ENCODE data around the gene MED13L. TPM values are rescaled to one million over a fixed set of nuclear protein-coding genes. Genes with fewer than 3 reads are reported as not detected.
A peak's percentile ranks its signal among the peaks of the same experiment; 100 is the strongest.

MED13L gene
- total and polyA plus RNA-seq, 2 donors (not counting 1 experiment from before 2014, with no cell fraction given), result 56.5 to 97.3 TPM

DNA sequence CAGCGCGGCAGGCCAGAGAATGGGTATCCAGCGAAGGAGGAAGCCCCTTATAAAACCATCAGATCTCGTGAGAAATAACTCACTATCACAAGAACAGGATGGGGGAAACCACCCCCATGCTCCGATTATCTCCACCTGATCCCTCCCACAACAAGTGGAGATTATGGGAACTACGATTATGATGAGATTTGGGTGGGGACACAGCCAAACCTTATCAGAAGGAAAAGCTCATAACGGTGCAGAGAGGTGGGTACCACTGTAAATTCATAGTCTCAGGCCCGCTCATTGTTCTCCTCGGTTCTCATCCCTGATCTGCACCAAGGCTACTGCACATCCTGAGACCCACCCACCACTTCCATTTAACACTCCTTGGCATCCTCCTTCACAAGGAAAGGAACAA lies 326.5 kb downstream of the MED13L start:
- Histone ChIP-seq H3K36me3 (ENCODE audit: control insufficient read depth, insufficient read depth, low read length) (no peaks in the 10 kb centered on the region), H3K9ac (ENCODE audit: insufficient read depth, low read length) (no peak overlapping the region), H3K9me3 (ENCODE audit: control insufficient read depth, insufficient read depth, low read depth, low read length) (no peaks in the 10 kb centered on the region), H3K4me2 (ENCODE audit: extremely low read depth, insufficient read depth, low read length) (no peak overlapping the region), H3K4me1 (ENCODE audit: control insufficient read depth, extremely low read depth, insufficient read depth, low read length) (no peaks in the 10 kb centered on the region), H3K4me3 (replicated peaks in 1 of 4; ENCODE audit: control extremely low read depth in 1 of 4, insufficient read depth in 1 of 4, low read depth in 3 of 4, low read length in 4 of 4) (no peak overlapping the region), H3K27me3 (ENCODE audit: control insufficient read depth, insufficient read depth, low read length) (no peaks in the 10 kb centered on the region), H4K20me1 (ENCODE audit: control insufficient read depth, extremely low read depth, insufficient read depth, low read length) (no peaks in the 10 kb centered on the region), H3K79me2 (ENCODE audit: control insufficient read depth, insufficient read depth, low read length) (no peaks in the 10 kb centered on the region), H2AFZ (ENCODE audit: low read length) (no peak overlapping the region), H3K27ac (ENCODE audit: insufficient read depth, low read length) (no peak overlapping the region)
- DNase-seq (ENCODE audit: low read depth in 2 of 2), result no peak
- TF ChIP-seq, protein P1, sequence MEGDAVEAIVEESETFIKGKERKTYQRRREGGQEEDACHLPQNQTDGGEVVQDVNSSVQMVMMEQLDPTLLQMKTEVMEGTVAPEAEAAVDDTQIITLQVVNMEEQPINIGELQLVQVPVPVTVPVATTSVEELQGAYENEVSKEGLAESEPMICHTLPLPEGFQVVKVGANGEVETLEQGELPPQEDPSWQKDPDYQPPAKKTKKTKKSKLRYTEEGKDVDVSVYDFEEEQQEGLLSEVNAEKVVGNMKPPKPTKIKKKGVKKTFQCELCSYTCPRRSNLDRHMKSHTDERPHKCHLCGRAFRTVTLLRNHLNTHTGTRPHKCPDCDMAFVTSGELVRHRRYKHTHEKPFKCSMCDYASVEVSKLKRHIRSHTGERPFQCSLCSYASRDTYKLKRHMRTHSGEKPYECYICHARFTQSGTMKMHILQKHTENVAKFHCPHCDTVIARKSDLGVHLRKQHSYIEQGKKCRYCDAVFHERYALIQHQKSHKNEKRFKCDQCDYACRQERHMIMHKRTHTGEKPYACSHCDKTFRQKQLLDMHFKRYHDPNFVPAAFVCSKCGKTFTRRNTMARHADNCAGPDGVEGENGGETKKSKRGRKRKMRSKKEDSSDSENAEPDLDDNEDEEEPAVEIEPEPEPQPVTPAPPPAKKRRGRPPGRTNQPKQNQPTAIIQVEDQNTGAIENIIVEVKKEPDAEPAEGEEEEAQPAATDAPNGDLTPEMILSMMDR (conservative IDR thresholded peaks at IDR 0.05 in 1 of 2, IDR thresholded peaks at IDR 0.05 in 1 of 2; ENCODE audit: low read depth in 1 of 2, low read length in 2 of 2), result no peak
- no peak for TF ChIP-seq EZH2 (IDR thresholded peaks at IDR 0.05; ENCODE audit: low read length, missing control alignments)

- no peaks in the 10 kb centered on the region for H3K36me3 ChIP-seq (ENCODE audit: control insufficient read depth, insufficient read depth, low read length)
- no peaks in the 10 kb centered on the region for H3K79me2 ChIP-seq (ENCODE audit: control insufficient read depth, insufficient read depth, low read length)
- no peak for TF ChIP-seq EZH2 (IDR thresholded peaks at IDR 0.05; ENCODE audit: low read length, missing control alignments)
- TF ChIP-seq, protein P1 (conservative IDR thresholded peaks at IDR 0.05 in 1 of 2, IDR thresholded peaks at IDR 0.05 in 1 of 2; ENCODE audit: low read depth in 1 of 2, low read length in 2 of 2), result no peak
- no peak for DNase-seq (ENCODE audit: low read depth in 2 of 2)
- no peak overlapping the region for H3K9ac ChIP-seq (ENCODE audit: insufficient read depth, low read length)
- no peak overlapping the region for H3K4me3 ChIP-seq (replicated peaks in 1 of 4; ENCODE audit: control extremely low read depth in 1 of 4, insufficient read depth in 1 of 4, low read depth in 3 of 4, low read length in 4 of 4)
- H3K9me3 ChIP-seq (ENCODE audit: control insufficient read depth, insufficient read depth, low read depth, low read length), result no peaks in the 10 kb centered on the region
- no peak overlapping the region for H3K4me2 ChIP-seq (ENCODE audit: extremely low read depth, insufficient read depth, low read length)
- H2AFZ ChIP-seq (ENCODE audit: low read length), result no peak overlapping the region
- no peaks in the 10 kb centered on the region for H4K20me1 ChIP-seq (ENCODE audit: control insufficient read depth, extremely low read depth, insufficient read depth, low read length)
- H3K4me1 ChIP-seq (ENCODE audit: control insufficient read depth, extremely low read depth, insufficient read depth, low read length), result no peaks in the 10 kb centered on the region
- H3K27me3 ChIP-seq (ENCODE audit: control insufficient read depth, insufficient read depth, low read length), result no peaks in the 10 kb centered on the region
- H3K27ac ChIP-seq (ENCODE audit: insufficient read depth, low read length), result no peak overlapping the region
Observed at GRCh38 chr12:115949675-115950074, 327.8 kb downstream of the MED13L start.

- Histone ChIP-seq H3K4me2 (ENCODE audit: extremely low read depth, insufficient read depth, low read length) (no peak overlapping the region), H3K79me2 (ENCODE audit: control insufficient read depth, insufficient read depth, low read length) (no peaks in the 10 kb centered on the region), H3K9ac (ENCODE audit: insufficient read depth, low read length) (no peak overlapping the region), H3K4me3 (replicated peaks in 1 of 4; ENCODE audit: control extremely low read depth in 1 of 4, insufficient read depth in 1 of 4, low read depth in 3 of 4, low read length in 4 of 4) (no peak overlapping the region), H3K4me1 (ENCODE audit: control insufficient read depth, extremely low read depth, insufficient read depth, low read length) (no peaks in the 10 kb centered on the region), H3K27ac (ENCODE audit: insufficient read depth, low read length) (no peak overlapping the region), H2AFZ (ENCODE audit: low read length) (no peak overlapping the region), H3K27me3 (ENCODE audit: control insufficient read depth, insufficient read depth, low read length) (no peaks in the 10 kb centered on the region), H3K36me3 (ENCODE audit: control insufficient read depth, insufficient read depth, low read length) (no peaks in the 10 kb centered on the region), H3K9me3 (ENCODE audit: control insufficient read depth, insufficient read depth, low read depth, low read length) (no peaks in the 10 kb centered on the region), H4K20me1 (ENCODE audit: control insufficient read depth, extremely low read depth, insufficient read depth, low read length) (no peaks in the 10 kb centered on the region)
- TF ChIP-seq, protein P1 (conservative IDR thresholded peaks at IDR 0.05 in 1 of 2, IDR thresholded peaks at IDR 0.05 in 1 of 2; ENCODE audit: low read depth in 1 of 2, low read length in 2 of 2), result peak in 1 of 2 donors; percentile 15
- no peak for TF ChIP-seq EZH2 (IDR thresholded peaks at IDR 0.05; ENCODE audit: low read length, missing control alignments)
- no peak for DNase-seq (ENCODE audit: low read depth in 2 of 2)
Observed at GRCh38 chr12:115947696-115948062, 329.8 kb downstream of the MED13L start.
